Kidney (tissue), 14 donors: Measurements from ENCODE around the gene TSC2. TPM values are rescaled to one million over a fixed set of nuclear protein-coding genes. Genes with fewer than 3 reads are reported as not detected.

Experiments used
- DNase-seq, 5 donors: peaks; one replicate each; pipeline ENCODE4 v3.0.0-alpha.2; 2013 to 2020
- FAIRE-seq: peaks from 2 replicates; lab custom pipeline; 2012; peaks lifted over from hg19 to GRCh38; lab: Jason Lieb, UNC
- H3K27ac ChIP-seq, 2 donors: one replicate each; pipeline ENCODE4 v1.7.0; 2013; ENCODE audit warnings: low read depth in 2 of 2, low read length in 2 of 2, inconsistent platforms in 1 of 2
- H3K27me3 ChIP-seq: one replicate; pipeline ENCODE4 v1.7.1; 2013; ENCODE audit warnings: low read length, inconsistent platforms; ENCODE audit not compliant: control insufficient read depth, insufficient read depth
- H3K36me3 ChIP-seq, 3 donors: one replicate each; pipeline versions ENCODE4 v1.7.0 to v1.7.1; 2013; ENCODE audit warnings: low read length in 3 of 3, control low read depth in 1 of 3, inconsistent platforms in 1 of 3; ENCODE audit not compliant: insufficient read depth in 3 of 3, control insufficient read depth in 2 of 3
- H3K4me1 ChIP-seq, 3 donors: one replicate each; pipeline versions ENCODE4 v1.7.0 to v1.7.1; 2013; ENCODE audit warnings: low read length in 3 of 3, inconsistent platforms in 1 of 3, low read depth in 1 of 3; ENCODE audit not compliant: control insufficient read depth in 2 of 3, insufficient read depth in 2 of 3
- H3K4me3 ChIP-seq, 3 donors: one replicate each; pipeline versions ENCODE4 v1.7.0 to v1.8.1; 2013; ENCODE audit warnings: low read length in 3 of 3, control low read depth in 1 of 3, inconsistent platforms in 1 of 3
- H3K9ac ChIP-seq, 3 donors: one replicate each; pipeline versions ENCODE4 v1.7.0 to v1.7.1; 2013; ENCODE audit warnings: low read length in 3 of 3, control low read depth in 1 of 3, inconsistent platforms in 1 of 3
- H3K9me3 ChIP-seq, 3 donors: one replicate each; pipeline versions ENCODE4 v1.7.0 to v1.7.1; 2013; ENCODE audit warnings: low read length in 3 of 3, control low read depth in 1 of 3, inconsistent platforms in 1 of 3; ENCODE audit not compliant: control insufficient read depth in 2 of 3, insufficient read depth in 1 of 3
- CTCF ChIP-seq: IDR thresholded peaks from 3 replicates; pipeline ENCODE4 v1.5.1; 2012; ENCODE audit warnings: mild to moderate bottlenecking, moderate library complexity, borderline replicate concordance; ENCODE audit not compliant: insufficient read depth; ENCODE audit errors: extremely low read depth
- intact Hi-C: fragments of 100-400 bp; cut with DNase I; formaldehyde crosslinking; loops from one replicate; pipeline ENCODE4 v1.11.1; 2022
- polyA plus RNA-seq: library from polyadenylated mRNA; stranded (reverse); fragments of 350-450 nt; fragmentation: Illumina TruSeq; extraction: RNeasy Lipid Tissue Mini Kit (QIAGEN cat#74804); gene quantifications from one replicate; pipeline ENCODE4 v1.2.3, GENCODE V29; 2014; ENCODE audit warnings: low read depth, low replicate concordance; ENCODE audit not compliant: insufficient read depth
- total RNA-seq: library from RNA; stranded (reverse); fragmentation: NEBNext Ultra II Directional; extraction: Animal tissue kit (Norgen Biotek cat#: 25700); gene quantifications from one replicate; pipeline ENCODE4 v1.2.1, GENCODE V29; 2021
- donor health status: control.
- donor health status: control.
- donor health status: control.
- donor health status: control.
- donor health status: control.
- donor health status: DM: yes; HTN: yes; CAD: no.
- donor health status: Normal renal cell carcinoma (clear cell type).

The TSC2 gene
- total and polyA plus RNA-seq, 2 donors from 2014 or later, result 40.0 to 151 TPM

- Histone ChIP-seq H3K4me3 (peak overlapping the region; percentile 64 to 91 (median 82)), H3K9ac (peak overlapping the region in 2 of 3 donors; percentile 40 to 90), H3K36me3 (no peaks in the 10 kb centered on the region), H3K27ac (no peak overlapping the region), H3K9me3 (no peaks in the 10 kb centered on the region), H3K27me3 (no peaks in the 10 kb centered on the region), H3K4me1 (peaks cover 0 to 42% (median 0%) of the 10 kb centered on the region in 3 donors)
- DNase-seq (peak in 3 of 5 donors; percentile 47 to 76 (median 73)), FAIRE-seq (no peak)
- intact Hi-C loops, result loop anchor here (10.0 kb wide), 1 partner anchor 117 kb away; the partner anchor contains the start of gene RAB26
- TF ChIP-seq CTCF, result no peak
These were observed 20.5 kb upstream of the TSC2 start for GRCh38 chr16:2027024-2028010.

- Histone ChIP-seq H3K4me3 (peak overlapping the region; percentile 64 to 91 (median 82)), H3K36me3 (no peaks in the 10 kb centered on the region), H3K27ac (no peak overlapping the region), H3K9me3 (no peaks in the 10 kb centered on the region), H3K9ac (peak overlapping the region in 1 of 3 donors; percentile 34), H3K4me1 (peaks cover 0 to 38% (median 0%) of the 10 kb centered on the region in 3 donors), H3K27me3 (no peaks in the 10 kb centered on the region)
- TF ChIP-seq CTCF, result no peak
- intact Hi-C loops, result loop anchor here (10.0 kb wide), 1 partner anchor 117 kb away; the partner anchor contains the start of gene RAB26
- no peak for FAIRE-seq
- DNase-seq, result peak in 1 of 5 donors; percentile 0
These were observed 19.6 kb upstream of the TSC2 start for GRCh38 chr16:2028146-2028545.

GRCh38 chr16:2028620-2029220 is 19.1 kb upstream of the TSC2 start:
- no peak overlapping the region for H3K9ac ChIP-seq
- intact Hi-C loops, result loop anchor here (10.0 kb wide), 1 partner anchor 116 kb away; the partner anchor contains the start of gene RAB26
- H3K4me1 ChIP-seq, result peaks cover 0 to 34% (median 0%) of the 10 kb centered on the region in 3 donors
- no peaks in the 10 kb centered on the region for H3K9me3 ChIP-seq
- H3K27me3 ChIP-seq, result no peaks in the 10 kb centered on the region
- no peak for TF ChIP-seq CTCF
- no peak for FAIRE-seq
- H3K27ac ChIP-seq, result no peak overlapping the region
- H3K36me3 ChIP-seq, result no peaks in the 10 kb centered on the region
- peak overlapping the region in 1 of 3 donors; percentile 82 for H3K4me3 ChIP-seq
- peak in 1 of 5 donors; percentile 2 for DNase-seq
